HepG2 (cell line): Measurements from ENCODE around the gene BOD1. TPM values are rescaled to one million over a fixed set of nuclear protein-coding genes. Genes with fewer than 3 reads are reported as not detected.
A peak's percentile ranks its signal among the peaks of the same experiment; 100 is the strongest.

ENCODE experiments used
- AGO1 ChIP-seq: fragments of 200-400 bp; formaldehyde crosslinking; IDR thresholded peaks from 2 replicates; pipeline ENCODE4 v1.6.1; 2017; ENCODE audit warnings: mild to moderate bottlenecking, low read depth, low read length, moderate library complexity; ENCODE audit not compliant: poor library complexity, severe bottlenecking
- ARHGAP35 ChIP-seq: sonication (generic); formaldehyde crosslinking; IDR thresholded peaks from 2 replicates; pipeline ENCODE4 v1.9.0; 2022; ENCODE audit warnings: mild to moderate bottlenecking, inconsistent platforms, moderate library complexity, missing genetic modification reagents, borderline replicate concordance
- BORCS8-MEF2B ChIP-seq: sonication (generic); formaldehyde crosslinking; IDR thresholded peaks from 2 replicates; pipeline ENCODE4 v1.8.0; 2022; ENCODE audit warnings: mild to moderate bottlenecking, missing genetic modification reagents
- HMG20B ChIP-seq: conservative IDR thresholded peaks from 2 replicates; pipeline ENCODE4 v1.6.1; 2016; ENCODE audit warnings: missing genetic modification reagents, missing compliant biosample characterization
- NFIC ChIP-seq: IDR thresholded peaks from 2 replicates; pipeline ENCODE4 v1.6.1; 2012; ENCODE audit warnings: mild to moderate bottlenecking, low read length, inconsistent platforms
- RARA ChIP-seq: IDR thresholded peaks from 2 replicates; pipeline ENCODE4 v1.6.1; 2016; ENCODE audit warnings: missing genetic modification reagents, missing compliant biosample characterization
- RFXANK ChIP-seq: IDR thresholded peaks from 2 replicates; pipeline ENCODE4 v1.6.1; 2016
- SKI ChIP-seq: fragments of 450-650 bp; IDR thresholded peaks from one replicate; pipeline ENCODE4 v1.6.1; 2018; ENCODE audit warnings: mild to moderate bottlenecking; ENCODE audit not compliant: partially characterized antibody
- SNRNP70 ChIP-seq: fragments of 200-400 bp; formaldehyde crosslinking; IDR thresholded peaks from 2 replicates; pipeline ENCODE4 v1.6.1; 2017; ENCODE audit warnings: mild to moderate bottlenecking, low read depth, low read length, moderate library complexity
- SP4 ChIP-seq: sonication (generic); formaldehyde crosslinking; IDR thresholded peaks from 2 replicates; pipeline ENCODE4 v1.8.1; 2023; ENCODE audit warnings: mild to moderate bottlenecking, missing genetic modification reagents
- ZBTB39 ChIP-seq: sonication (generic); formaldehyde crosslinking; IDR thresholded peaks from 2 replicates; pipeline ENCODE4 v1.5.0; 2020; ENCODE audit warnings: missing genetic modification reagents
- ZBTB7A ChIP-seq: sonication (generic); formaldehyde crosslinking; IDR thresholded peaks from 2 replicates; pipeline ENCODE4 v1.8.0; 2022; ENCODE audit warnings: mild to moderate bottlenecking, missing genetic modification reagents
- ZNF207 ChIP-seq: fragments of 450-650 bp; IDR thresholded peaks from 2 replicates; pipeline ENCODE4 v1.6.1; 2016; ENCODE audit warnings: antibody characterized with exemption, borderline replicate concordance
- ZNF253 ChIP-seq: sonication (generic); formaldehyde crosslinking; IDR thresholded peaks from 2 replicates; pipeline ENCODE4 v1.8.0; 2022; ENCODE audit warnings: mild to moderate bottlenecking, missing genetic modification reagents, borderline replicate concordance
- ZNF430 ChIP-seq: sonication (generic); formaldehyde crosslinking; IDR thresholded peaks from 2 replicates; pipeline ENCODE4 v1.9.0; 2021; ENCODE audit warnings: mild to moderate bottlenecking, missing genetic modification reagents
- ZNF510 ChIP-seq: sonication (generic); formaldehyde crosslinking; IDR thresholded peaks from 2 replicates; pipeline ENCODE4 v1.4.0; 2020; ENCODE audit warnings: low read depth, mild to moderate bottlenecking, missing genetic modification reagents
- ZNF607 ChIP-seq: sonication (generic); formaldehyde crosslinking; IDR thresholded peaks from 2 replicates; pipeline ENCODE4 v1.5.1; 2020; ENCODE audit warnings: missing genetic modification reagents, mild to moderate bottlenecking, borderline replicate concordance
- ZNF737 ChIP-seq: sonication (generic); formaldehyde crosslinking; IDR thresholded peaks from 2 replicates; pipeline ENCODE4 v1.5.0; 2020; ENCODE audit warnings: missing genetic modification reagents, mild to moderate bottlenecking, borderline replicate concordance
- ZNF816 ChIP-seq: sonication (generic); formaldehyde crosslinking; IDR thresholded peaks from 2 replicates; pipeline ENCODE4 v1.8.0; 2022; ENCODE audit warnings: missing genetic modification reagents, mild to moderate bottlenecking, borderline replicate concordance
- ZNF83 ChIP-seq: sonication (generic); formaldehyde crosslinking; IDR thresholded peaks from 2 replicates; pipeline ENCODE4 v1.4.0; 2020; ENCODE audit warnings: missing genetic modification reagents, mild to moderate bottlenecking, borderline replicate concordance
- polyA plus RNA-seq, 8 experiments: library from polyadenylated mRNA; depleted of rRNA in 3 of 8; stranded (reverse) in 7 of 8; unstranded in 1 of 8; fragments of >200 nt; fragmentation: Illumina TruSeq in 4 of 8; extraction: Trizol in 4 of 8; gene quantifications; 2 replicates each; pipeline versions ENCODE4 v1.2.1 to v1.2.3, GENCODE V29; 2011 to 2016; ENCODE audit warnings: low read depth in 4 of 8, missing spikeins in 1 of 8, mixed read lengths in 1 of 8; ENCODE audit not compliant: insufficient read depth in 1 of 8
- total RNA-seq, 5 experiments: library from RNA; depleted of rRNA; stranded (reverse); fragments of >200 nt; fragmentation: Illumina TruSeq; extraction: Trizol; gene quantifications; 2 replicates each; pipeline ENCODE4 v1.2.3, GENCODE V29; 2016; ENCODE audit warnings: low read depth in 1 of 5
- TF ChIP-seq, protein P1 (sequence below): sonication (generic); formaldehyde crosslinking; IDR thresholded peaks from 2 replicates; pipeline ENCODE4 v1.4.0; 2020; ENCODE audit warnings: mild to moderate bottlenecking, low read depth, missing genetic modification reagents
- TF ChIP-seq, protein P2 (sequence below): sonication (generic); formaldehyde crosslinking; IDR thresholded peaks from 2 replicates; pipeline ENCODE4 v1.8.0; 2022; ENCODE audit warnings: mild to moderate bottlenecking, missing genetic modification reagents
- TF ChIP-seq, protein P3 (sequence below): sonication (generic); formaldehyde crosslinking; IDR thresholded peaks from 2 replicates; pipeline ENCODE4 v1.8.1; 2023; ENCODE audit warnings: mild to moderate bottlenecking, missing genetic modification reagents
- TF ChIP-seq, protein P4 (sequence below): sonication (generic); formaldehyde crosslinking; IDR thresholded peaks from 2 replicates; pipeline ENCODE4 v1.8.0; 2023; ENCODE audit warnings: mild to moderate bottlenecking, missing genetic modification reagents

Gene BOD1
- total and polyA plus RNA-seq, 2 of the 13 experiments (the other 11 are each of a cell fraction or from before 2014, with no cell fraction given), result 81.5 to 103 TPM

GRCh38 chr5:173616577-173617118, at the start of gene BOD1 (continued):
- TF ChIP-seq, protein P1, sequence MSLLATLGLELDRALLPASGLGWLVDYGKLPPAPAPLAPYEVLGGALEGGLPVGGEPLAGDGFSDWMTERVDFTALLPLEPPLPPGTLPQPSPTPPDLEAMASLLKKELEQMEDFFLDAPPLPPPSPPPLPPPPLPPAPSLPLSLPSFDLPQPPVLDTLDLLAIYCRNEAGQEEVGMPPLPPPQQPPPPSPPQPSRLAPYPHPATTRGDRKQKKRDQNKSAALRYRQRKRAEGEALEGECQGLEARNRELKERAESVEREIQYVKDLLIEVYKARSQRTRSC (CRISPR knock-in tag), result no peak
- TF ChIP-seq ZNF510 (CRISPR knock-in tag) (no peak), ZNF253 (no peak), ARHGAP35 (CRISPR knock-in tag) (no peak), HMG20B (CRISPR knock-in tag) (0 out of 2 replicates have a peak, but pooled peaks have one; percentile 20), ZNF816 (CRISPR knock-in tag) (0 out of 2 replicates have a peak, but pooled peaks have one; percentile 54), SNRNP70 (no peak), ZBTB7A (CRISPR knock-in tag) (no peak), SP4 (CRISPR knock-in tag) (peak; percentile 68; the same call in 1 of the 2 replicates), ZNF83 (no peak), BORCS8-MEF2B (CRISPR knock-in tag) (no peak), AGO1 (no peak), SKI (no peak), ZNF207 (no peak), RARA (no peak; the same call in 1 of the 2 replicates), NFIC (no peak), ZNF430 (CRISPR knock-in tag) (no peak), RFXANK (CRISPR knock-in tag) (no peak), ZNF737 (no peak), ZNF607 (CRISPR knock-in tag) (0 out of 2 replicates have a peak, but pooled peaks have one; percentile 31), ZBTB39 (CRISPR knock-in tag) (no peak)
- TF ChIP-seq, protein P2, sequence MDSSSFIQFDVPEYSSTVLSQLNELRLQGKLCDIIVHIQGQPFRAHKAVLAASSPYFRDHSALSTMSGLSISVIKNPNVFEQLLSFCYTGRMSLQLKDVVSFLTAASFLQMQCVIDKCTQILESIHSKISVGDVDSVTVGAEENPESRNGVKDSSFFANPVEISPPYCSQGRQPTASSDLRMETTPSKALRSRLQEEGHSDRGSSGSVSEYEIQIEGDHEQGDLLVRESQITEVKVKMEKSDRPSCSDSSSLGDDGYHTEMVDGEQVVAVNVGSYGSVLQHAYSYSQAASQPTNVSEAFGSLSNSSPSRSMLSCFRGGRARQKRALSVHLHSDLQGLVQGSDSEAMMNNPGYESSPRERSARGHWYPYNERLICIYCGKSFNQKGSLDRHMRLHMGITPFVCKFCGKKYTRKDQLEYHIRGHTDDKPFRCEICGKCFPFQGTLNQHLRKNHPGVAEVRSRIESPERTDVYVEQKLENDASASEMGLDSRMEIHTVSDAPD (CRISPR knock-in tag), result no peak
- TF ChIP-seq, protein P3, sequence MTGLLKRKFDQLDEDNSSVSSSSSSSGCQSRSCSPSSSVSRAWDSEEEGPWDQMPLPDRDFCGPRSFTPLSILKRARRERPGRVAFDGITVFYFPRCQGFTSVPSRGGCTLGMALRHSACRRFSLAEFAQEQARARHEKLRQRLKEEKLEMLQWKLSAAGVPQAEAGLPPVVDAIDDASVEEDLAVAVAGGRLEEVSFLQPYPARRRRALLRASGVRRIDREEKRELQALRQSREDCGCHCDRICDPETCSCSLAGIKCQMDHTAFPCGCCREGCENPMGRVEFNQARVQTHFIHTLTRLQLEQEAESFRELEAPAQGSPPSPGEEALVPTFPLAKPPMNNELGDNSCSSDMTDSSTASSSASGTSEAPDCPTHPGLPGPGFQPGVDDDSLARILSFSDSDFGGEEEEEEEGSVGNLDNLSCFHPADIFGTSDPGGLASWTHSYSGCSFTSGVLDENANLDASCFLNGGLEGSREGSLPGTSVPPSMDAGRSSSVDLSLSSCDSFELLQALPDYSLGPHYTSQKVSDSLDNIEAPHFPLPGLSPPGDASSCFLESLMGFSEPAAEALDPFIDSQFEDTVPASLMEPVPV, result 0 out of 2 replicates have a peak, but pooled peaks have one; percentile 48
- TF ChIP-seq, protein P4, sequence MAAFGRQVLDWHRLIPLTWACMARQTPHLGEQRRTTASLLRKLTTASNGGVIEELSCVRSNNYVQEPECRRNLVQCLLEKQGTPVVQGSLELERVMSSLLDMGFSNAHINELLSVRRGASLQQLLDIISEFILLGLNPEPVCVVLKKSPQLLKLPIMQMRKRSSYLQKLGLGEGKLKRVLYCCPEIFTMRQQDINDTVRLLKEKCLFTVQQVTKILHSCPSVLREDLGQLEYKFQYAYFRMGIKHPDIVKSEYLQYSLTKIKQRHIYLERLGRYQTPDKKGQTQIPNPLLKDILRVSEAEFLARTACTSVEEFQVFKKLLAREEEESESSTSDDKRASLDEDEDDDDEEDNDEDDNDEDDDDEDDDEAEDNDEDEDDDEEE (CRISPR knock-in tag), result no peak
